ENCODE data around the gene TNFAIP2.

DNA sequence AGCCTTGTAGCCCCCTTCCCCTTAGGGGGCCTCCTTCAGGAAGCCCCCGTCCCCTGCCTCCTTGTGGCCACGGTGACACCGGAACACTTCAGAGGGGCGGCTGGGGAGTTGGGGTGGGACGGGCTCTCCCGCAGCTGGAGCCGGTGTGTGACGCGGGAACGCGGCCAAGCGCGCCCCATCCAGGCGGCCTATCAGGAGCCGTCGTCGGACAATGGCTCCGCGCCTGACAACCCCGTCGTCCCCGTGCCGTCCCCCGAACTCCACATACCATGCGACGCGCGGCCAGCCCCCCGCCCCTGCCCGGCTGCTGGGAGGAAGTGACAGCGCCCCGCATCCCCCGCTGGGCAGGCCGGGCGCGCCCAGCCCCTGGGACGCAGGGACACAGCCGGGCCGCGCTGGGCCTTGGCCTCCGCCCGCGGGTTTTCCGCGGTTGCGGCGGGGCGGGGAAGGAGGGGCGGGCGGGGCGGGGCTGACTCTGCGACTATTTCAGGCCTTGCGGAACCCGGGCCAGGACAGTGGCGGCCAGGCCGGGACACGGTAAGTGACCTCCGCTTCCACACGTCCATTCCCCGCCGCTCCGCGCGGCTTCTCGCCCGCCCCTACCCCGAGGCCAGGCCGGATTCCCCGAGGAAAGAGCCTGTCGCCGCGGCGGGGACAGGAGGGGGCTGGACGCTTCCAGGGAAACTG lies at the start of gene TNFAIP2:
- TF ChIP-seq CTCF (conservative IDR thresholded peaks at IDR 0.05; ENCODE audit: low read length) = no peak
- no peak for TF ChIP-seq EZH2phosphoT487 (IDR thresholded peaks at IDR 0.05; ENCODE audit: borderline replicate concordance)

All from Loucy (cell line).